Measurements from ENCODE around the gene KIAA1210. TPM values are rescaled to one million over a fixed set of nuclear protein-coding genes. Genes with fewer than 3 reads are reported as not detected.

Gene KIAA1210
- not detected for total RNA-seq
- not detected for polyA plus RNA-seq

DNA sequence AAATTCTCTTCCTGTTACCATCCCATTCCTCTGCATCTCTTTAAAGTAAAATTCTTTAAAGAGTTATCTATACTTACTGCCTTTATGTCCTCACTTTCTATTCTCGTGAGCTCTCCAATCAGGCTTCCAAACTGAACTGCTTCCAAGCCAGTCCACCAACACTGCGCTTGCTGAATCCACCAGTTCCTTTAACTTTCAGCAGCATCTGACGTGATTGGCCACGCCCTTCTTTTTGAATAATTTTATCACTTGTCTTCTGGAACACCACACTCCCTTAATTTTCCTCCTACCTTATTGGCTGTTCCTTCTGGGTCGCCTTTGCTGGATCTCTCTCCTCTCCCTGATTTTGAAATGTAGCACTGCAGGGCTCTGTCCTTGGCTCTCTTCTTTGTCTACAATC, at the start of gene KIAA1210:
Gene KIAA1210, minus strand, starts transcription at position 163 of the 400 bp plus-strand sequence. CDS start 4,170 bp downstream, outside the sequence.
- POLR2A ChIA-PET = no interaction called here
- Mint-ChIP-seq H3K4me1 (no peaks in the 10 kb centered on the region), H3K27ac (peak within 1 kb of the TSS in 1 of 8 donors; percentile 21), H3K4me3 (no peak within 1 kb of the TSS), H3K9me3 (peaks cover 0 to 2% (median 0%) of the 10 kb centered on the region in 5 donors), H3K36me3 (no peaks in the 10 kb centered on the region), H3K27me3 (peaks cover 4 to 6% of the 10 kb centered on the region in 2 donors)
- no peak within 1 kb of the TSS for H3K4me3 ChIP-seq (ENCODE audit: low read length)
- no peak within 1 kb of the TSS for H3K27ac ChIP-seq (ENCODE audit: low read depth, low read length)
- H3K4me1 ChIP-seq (ENCODE audit: insufficient read depth, low read length) = no peaks in the 10 kb centered on the region
- no peaks in the 10 kb centered on the region for H3K27me3 ChIP-seq (ENCODE audit: insufficient read depth, low read length, poor library complexity, severe bottlenecking)
- no peaks in the 10 kb centered on the region for H3K9me3 ChIP-seq (ENCODE audit: low read length)
- CTCF ChIA-PET = no interaction called here
- H3K36me3 ChIP-seq (ENCODE audit: insufficient read depth, low read length) = no peaks in the 10 kb centered on the region
- no peak for DNase-seq

DNA sequence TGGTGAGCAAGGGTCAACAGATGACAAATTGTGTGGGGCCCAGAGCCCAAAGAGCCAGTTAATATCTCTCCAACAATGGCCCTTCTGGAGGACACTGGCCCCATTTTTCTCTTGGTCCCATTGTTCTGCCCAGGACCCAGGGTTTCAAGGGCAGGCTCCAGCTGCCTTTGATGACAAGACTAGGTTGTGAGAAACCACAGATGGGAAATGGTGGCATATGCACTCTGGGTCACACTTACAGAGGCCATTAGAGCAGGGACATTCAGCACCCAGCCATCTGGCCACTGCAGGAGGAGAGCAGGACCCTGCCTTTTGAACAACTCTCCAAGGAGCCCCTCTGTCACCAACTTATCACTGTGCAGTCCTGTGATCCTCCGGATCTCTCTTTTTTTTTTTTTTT, 49.7 kb upstream of the KIAA1210 start:
- Histone ChIP-seq H3K36me3 (ENCODE audit: insufficient read depth, low read length) (no peaks in the 10 kb centered on the region), H3K27ac (ENCODE audit: low read depth, low read length) (no peak overlapping the region), H3K4me3 (ENCODE audit: low read length) (no peak overlapping the region), H3K4me1 (ENCODE audit: insufficient read depth, low read length) (no peaks in the 10 kb centered on the region), H3K9me3 (ENCODE audit: low read length) (no peaks in the 10 kb centered on the region), H3K27me3 (ENCODE audit: insufficient read depth, low read length, poor library complexity, severe bottlenecking) (no peaks in the 10 kb centered on the region)
- no peak overlapping the region for H3K27ac Mint-ChIP-seq
- H3K36me3 Mint-ChIP-seq = no peaks in the 10 kb centered on the region
- peaks cover 0 to 10% of the 10 kb centered on the region in 2 donors for H3K27me3 Mint-ChIP-seq
- no peaks in the 10 kb centered on the region for H3K4me1 Mint-ChIP-seq
- no peak overlapping the region for H3K4me3 Mint-ChIP-seq
- no peaks in the 10 kb centered on the region for H3K9me3 Mint-ChIP-seq
- ChIA-PET CTCF (no interaction called here), POLR2A (no interaction called here)
- no peak for DNase-seq

DNA sequence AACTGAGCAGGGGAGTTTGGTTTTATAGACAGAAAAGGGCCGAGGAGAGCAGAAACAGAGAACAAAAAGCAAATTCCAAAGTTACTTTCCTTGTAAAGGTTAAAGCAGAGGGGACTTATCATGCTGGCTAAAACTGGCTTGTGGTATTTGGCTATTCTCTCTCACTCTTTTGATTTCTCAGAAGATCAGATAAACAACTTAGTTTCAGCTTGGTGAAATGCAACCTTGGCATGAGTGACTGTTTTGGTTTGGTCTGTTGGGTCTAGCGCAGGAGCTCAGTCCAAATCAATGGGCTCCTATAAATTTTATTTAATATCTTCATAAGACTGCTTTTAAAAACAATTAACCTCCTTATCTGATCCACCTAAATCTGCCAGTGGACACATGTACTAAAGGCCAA, 47.3 kb upstream of the KIAA1210 start:
- Histone ChIP-seq H3K4me1 (ENCODE audit: insufficient read depth, low read length) (no peaks in the 10 kb centered on the region), H3K9me3 (ENCODE audit: low read length) (no peaks in the 10 kb centered on the region), H3K4me3 (ENCODE audit: low read length) (no peak overlapping the region), H3K27ac (ENCODE audit: low read depth, low read length) (no peak overlapping the region), H3K27me3 (ENCODE audit: insufficient read depth, low read length, poor library complexity, severe bottlenecking) (no peaks in the 10 kb centered on the region), H3K36me3 (ENCODE audit: insufficient read depth, low read length) (no peaks in the 10 kb centered on the region)
- Mint-ChIP-seq H3K4me1 (no peaks in the 10 kb centered on the region), H3K9me3 (no peaks in the 10 kb centered on the region), H3K27me3 (peaks cover 0 to 16% of the 10 kb centered on the region in 2 donors), H3K36me3 (no peaks in the 10 kb centered on the region), H3K27ac (no peak overlapping the region), H3K4me3 (no peak overlapping the region)
- DNase-seq = no peak
- ChIA-PET POLR2A (no interaction called here), CTCF (no interaction called here)

DNA sequence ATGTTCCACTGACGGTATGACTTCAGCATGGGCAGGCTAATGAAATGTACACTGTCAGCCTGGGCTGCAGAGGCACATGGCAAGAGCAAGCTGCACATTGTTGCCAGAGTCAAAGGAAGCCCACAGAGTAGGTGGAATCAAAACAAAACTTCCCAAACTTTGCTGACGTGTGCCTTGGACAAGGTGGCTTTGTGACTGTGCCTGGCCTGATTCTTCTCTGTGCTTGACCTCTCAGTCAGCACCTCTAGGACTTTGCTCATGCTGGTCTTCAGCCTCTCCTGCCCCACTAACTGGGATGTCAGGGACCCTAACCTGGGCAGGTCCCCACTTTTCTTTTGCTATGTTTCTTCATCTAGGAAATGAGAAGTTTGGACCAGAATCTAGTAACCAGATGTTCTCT, 40.5 kb upstream of the KIAA1210 start:
- Mint-ChIP-seq H3K4me3 (no peak overlapping the region), H3K36me3 (no peaks in the 10 kb centered on the region), H3K4me1 (no peaks in the 10 kb centered on the region), H3K27ac (no peak overlapping the region), H3K27me3 (peaks cover 0 to 17% of the 10 kb centered on the region in 2 donors), H3K9me3 (no peaks in the 10 kb centered on the region)
- ChIA-PET POLR2A (no interaction called here), CTCF (no interaction called here)
- Histone ChIP-seq H3K36me3 (ENCODE audit: insufficient read depth, low read length) (no peaks in the 10 kb centered on the region), H3K27ac (ENCODE audit: low read depth, low read length) (no peak overlapping the region), H3K27me3 (ENCODE audit: insufficient read depth, low read length, poor library complexity, severe bottlenecking) (no peaks in the 10 kb centered on the region), H3K4me3 (ENCODE audit: low read length) (no peak overlapping the region), H3K4me1 (ENCODE audit: insufficient read depth, low read length) (no peaks in the 10 kb centered on the region), H3K9me3 (ENCODE audit: low read length) (no peaks in the 10 kb centered on the region)
- no peak for DNase-seq

DNA sequence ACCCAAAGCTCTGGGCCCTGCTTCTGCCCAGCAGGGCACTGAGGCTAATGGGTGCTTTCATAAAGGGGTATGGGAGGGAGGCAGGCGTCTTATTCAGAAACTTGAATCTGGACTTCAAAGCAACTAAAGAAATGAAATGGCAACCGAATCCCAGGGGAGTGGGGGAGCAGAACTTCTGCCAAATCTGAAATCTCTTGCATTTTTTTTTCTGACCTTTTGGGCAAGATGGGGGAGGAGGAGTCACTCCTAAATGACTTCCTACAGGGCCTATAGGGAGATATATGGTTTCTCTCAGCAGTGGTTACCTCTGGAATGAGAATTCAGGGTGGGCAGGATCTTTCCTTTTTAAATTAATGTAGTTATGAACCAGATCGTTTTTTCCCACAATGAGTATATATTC, 30.6 kb upstream of the KIAA1210 start:
- H3K9me3 Mint-ChIP-seq = no peaks in the 10 kb centered on the region
- CTCF ChIA-PET = no interaction called here
- no peak overlapping the region for H3K4me3 Mint-ChIP-seq
- POLR2A ChIA-PET = no interaction called here
- Histone ChIP-seq H3K4me3 (ENCODE audit: low read length) (no peak overlapping the region), H3K27me3 (ENCODE audit: insufficient read depth, low read length, poor library complexity, severe bottlenecking) (no peaks in the 10 kb centered on the region), H3K9me3 (ENCODE audit: low read length) (no peaks in the 10 kb centered on the region), H3K4me1 (ENCODE audit: insufficient read depth, low read length) (no peaks in the 10 kb centered on the region), H3K36me3 (ENCODE audit: insufficient read depth, low read length) (no peaks in the 10 kb centered on the region), H3K27ac (ENCODE audit: low read depth, low read length) (no peak overlapping the region)
- peaks cover 16 to 24% of the 10 kb centered on the region in 2 donors for H3K27me3 Mint-ChIP-seq
- H3K27ac Mint-ChIP-seq = no peak overlapping the region
- no peak for DNase-seq
- no peaks in the 10 kb centered on the region for H3K4me1 Mint-ChIP-seq
- H3K36me3 Mint-ChIP-seq = no peaks in the 10 kb centered on the region

DNA sequence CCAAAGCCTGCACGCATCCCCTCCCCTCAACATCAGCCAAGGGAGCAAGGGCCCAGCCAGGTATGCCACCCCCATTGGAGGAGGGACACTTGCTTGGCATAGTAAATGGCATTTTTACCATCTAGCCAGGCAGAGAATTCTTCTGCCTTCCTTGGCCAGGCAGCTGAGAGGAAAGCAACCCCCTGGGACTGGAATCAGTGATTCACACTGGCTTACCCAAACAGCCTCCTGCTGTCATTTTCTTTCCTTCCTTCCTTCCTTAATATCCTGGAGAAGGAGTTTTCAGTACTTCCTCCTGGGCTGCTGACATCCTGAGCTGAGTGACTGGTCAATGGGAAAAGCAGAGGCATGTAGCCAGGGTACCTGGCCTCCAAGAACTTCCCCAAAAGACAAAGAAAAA, 28.6 kb upstream of the KIAA1210 start:
- Mint-ChIP-seq H3K36me3 (no peaks in the 10 kb centered on the region), H3K9me3 (no peaks in the 10 kb centered on the region), H3K27me3 (peaks cover 12 to 19% of the 10 kb centered on the region in 2 donors), H3K4me3 (no peak overlapping the region), H3K4me1 (no peaks in the 10 kb centered on the region), H3K27ac (no peak overlapping the region)
- no peak overlapping the region for H3K27ac ChIP-seq (ENCODE audit: low read depth, low read length)
- H3K27me3 ChIP-seq (ENCODE audit: insufficient read depth, low read length, poor library complexity, severe bottlenecking) = no peaks in the 10 kb centered on the region
- H3K4me1 ChIP-seq (ENCODE audit: insufficient read depth, low read length) = no peaks in the 10 kb centered on the region
- no peaks in the 10 kb centered on the region for H3K9me3 ChIP-seq (ENCODE audit: low read length)
- no peak for DNase-seq
- CTCF ChIA-PET = no interaction called here
- no peaks in the 10 kb centered on the region for H3K36me3 ChIP-seq (ENCODE audit: insufficient read depth, low read length)
- POLR2A ChIA-PET = no interaction called here
- no peak overlapping the region for H3K4me3 ChIP-seq (ENCODE audit: low read length)

DNA sequence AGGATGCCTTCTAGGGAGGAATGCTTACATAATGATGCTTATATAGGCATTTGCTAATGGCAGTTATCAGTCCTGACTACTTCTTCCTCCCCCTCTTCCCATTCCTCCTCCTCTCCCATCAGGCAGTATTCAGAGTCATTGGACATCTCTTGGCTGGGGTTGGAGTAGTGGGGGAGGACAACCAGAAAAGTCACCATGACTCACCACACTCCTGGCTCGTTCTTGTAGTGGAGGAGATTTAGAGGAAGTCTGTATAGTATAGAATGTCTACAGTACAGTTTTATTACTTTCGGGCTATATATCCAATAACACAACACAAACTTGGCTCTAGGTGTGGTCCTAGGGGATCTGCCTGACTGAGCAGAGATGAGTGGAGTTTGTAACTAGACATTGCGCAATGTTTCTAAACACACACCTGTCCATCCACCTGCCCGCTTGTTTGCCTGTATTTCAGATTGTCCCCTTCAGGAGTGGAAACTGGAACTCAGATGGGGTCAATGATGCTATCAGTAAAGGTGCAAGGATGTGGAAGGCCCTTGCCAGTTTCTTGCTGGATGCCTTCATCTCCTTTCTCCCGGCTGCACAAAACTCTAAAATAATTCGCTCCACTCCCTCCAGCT, 27.9 kb upstream of the KIAA1210 start:
- no peak for DNase-seq
- Mint-ChIP-seq H3K27ac (no peak overlapping the region), H3K4me3 (no peak overlapping the region), H3K9me3 (no peaks in the 10 kb centered on the region), H3K27me3 (peaks cover 12 to 17% of the 10 kb centered on the region in 2 donors), H3K36me3 (no peaks in the 10 kb centered on the region), H3K4me1 (no peaks in the 10 kb centered on the region)
- POLR2A ChIA-PET = no interaction called here
- no peaks in the 10 kb centered on the region for H3K9me3 ChIP-seq (ENCODE audit: low read length)
- no peaks in the 10 kb centered on the region for H3K4me1 ChIP-seq (ENCODE audit: insufficient read depth, low read length)
- H3K36me3 ChIP-seq (ENCODE audit: insufficient read depth, low read length) = no peaks in the 10 kb centered on the region
- H3K4me3 ChIP-seq (ENCODE audit: low read length) = no peak overlapping the region
- CTCF ChIA-PET = no interaction called here
- H3K27me3 ChIP-seq (ENCODE audit: insufficient read depth, low read length, poor library complexity, severe bottlenecking) = no peaks in the 10 kb centered on the region
- H3K27ac ChIP-seq (ENCODE audit: low read depth, low read length) = no peak overlapping the region

DNA sequence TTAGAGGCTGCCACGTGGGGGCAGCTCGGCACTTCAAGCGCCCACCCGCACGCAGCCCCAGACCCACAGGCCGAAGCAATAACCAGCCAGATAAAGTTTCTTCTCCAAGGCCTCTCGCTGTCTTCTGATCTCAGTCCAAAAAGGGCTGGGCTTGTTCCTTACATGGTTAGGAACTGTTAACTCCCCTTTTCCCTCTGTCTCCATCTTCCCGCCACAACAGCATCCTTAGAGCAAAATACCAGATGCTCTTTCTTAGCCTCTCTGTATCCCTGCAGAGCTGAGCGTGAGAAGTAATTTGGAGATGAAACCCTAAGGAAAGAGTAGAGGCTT, 23.4 kb upstream of the KIAA1210 start:
- Histone ChIP-seq H3K9me3 (ENCODE audit: low read length) (no peaks in the 10 kb centered on the region), H3K27ac (ENCODE audit: low read depth, low read length) (no peak overlapping the region), H3K4me3 (ENCODE audit: low read length) (no peak overlapping the region), H3K4me1 (ENCODE audit: insufficient read depth, low read length) (no peaks in the 10 kb centered on the region), H3K36me3 (ENCODE audit: insufficient read depth, low read length) (no peaks in the 10 kb centered on the region), H3K27me3 (ENCODE audit: insufficient read depth, low read length, poor library complexity, severe bottlenecking) (no peaks in the 10 kb centered on the region)
- Mint-ChIP-seq H3K4me1 (no peaks in the 10 kb centered on the region), H3K27me3 (peaks cover 0 to 2% of the 10 kb centered on the region in 2 donors), H3K9me3 (no peaks in the 10 kb centered on the region), H3K4me3 (no peak overlapping the region), H3K36me3 (no peaks in the 10 kb centered on the region), H3K27ac (no peak overlapping the region)
- CTCF ChIA-PET = no interaction called here
- no peak for DNase-seq
- POLR2A ChIA-PET = no interaction called here

Measured in CD8-positive, alpha-beta memory T cell (primary cell).